T47D (cell line): ENCODE measurements around the gene CD164.
"Not testable (repeated sequence)": the region's sequence is repeated elsewhere in the genome, so short reads cannot be mapped to it uniquely, and the experiment has no call there.

Source experiments
- DNase-seq, 2 experiments: peaks; one replicate each; pipeline versions ENCODE4 v3.0.0 to v3.0.0-alpha.2; 2011 to 2012; ENCODE audit warnings: low read depth in 1 of 2, low spot score in 1 of 2
- JUND ChIP-seq: IDR thresholded peaks from 2 replicates; pipeline ENCODE4 v1.6.1; 2012; ENCODE audit warnings: low read depth
- in situ Hi-C: cut with HindIII; loops from 2 replicates; pipeline ENCODE4 v1.10.0; 2016; ENCODE audit warnings: low sequenced_read_pairs, low pct_unique_long_range_greater_than_20kb

CD164 gene

GRCh38 chr6:109348226-109348625 is 34.0 kb downstream of the CD164 start:
- no peak for DNase-seq
- TF ChIP-seq JUND: no peak
- in situ Hi-C loops: no loop called here

- TF ChIP-seq JUND: no peak
- no peak for DNase-seq
- in situ Hi-C loops: no loop called here
Observed at GRCh38 chr6:109347779-109348178, 34.5 kb downstream of the CD164 start.

GRCh38 chr6:109345986-109346385 is 36.3 kb downstream of the CD164 start:
- DNase-seq: no peak
- TF ChIP-seq JUND: no peak
- in situ Hi-C loops: no loop called here

GRCh38 chr6:109344226-109344625 is 38.0 kb downstream of the CD164 start:
- TF ChIP-seq JUND: no peak
- in situ Hi-C loops: no loop called here
- peak in 1 of 2 experiments; percentile 58 for DNase-seq

GRCh38 chr6:109343518-109343917 is 38.7 kb downstream of the CD164 start:
- DNase-seq: no peak
- in situ Hi-C loops: no loop called here
- no peak for TF ChIP-seq JUND

GRCh38 chr6:109342911-109343310 is 39.4 kb downstream of the CD164 start:
- in situ Hi-C loops: no loop called here
- TF ChIP-seq JUND: no peak
- DNase-seq: no peak

GRCh38 chr6:109342506-109342905 is 39.8 kb downstream of the CD164 start:
- DNase-seq: no peak
- in situ Hi-C loops: no loop called here
- TF ChIP-seq JUND: no peak

GRCh38 chr6:109340811-109341210 is 41.5 kb downstream of the CD164 start:
- in situ Hi-C loops: no loop called here
- no peak for TF ChIP-seq JUND
- no peak for DNase-seq

GRCh38 chr6:109339906-109340678 is 42.2 kb downstream of the CD164 start:
- TF ChIP-seq JUND: no peak
- in situ Hi-C loops: no loop called here
- DNase-seq: no peak

GRCh38 chr6:109336221-109336961 is 45.9 kb downstream of the CD164 start:
- DNase-seq: peak; percentile 26 to 88
- in situ Hi-C loops: no loop called here
- no peak for TF ChIP-seq JUND

GRCh38 chr6:109333870-109334269 is 48.4 kb downstream of the CD164 start:
- DNase-seq, in situ Hi-C loops: not testable (repeated sequence)

GRCh38 chr6:109332748-109333147 is 49.5 kb downstream of the CD164 start:
- DNase-seq: no peak
- in situ Hi-C loops: no loop called here
- TF ChIP-seq JUND: no peak

GRCh38 chr6:109331081-109331480 is 51.2 kb downstream of the CD164 start:
- no peak for TF ChIP-seq JUND
- no peak for DNase-seq
- in situ Hi-C loops: no loop called here
